Activated CD8-positive, alpha-beta memory T cell treated with anti-CD3 and anti-CD28 coated beads, Interleukin-2, amount 50 U/mL, for 4 hours (primary cell): ENCODE results near the gene ARHGEF28.

Experiments
- DNase-seq: peaks from one replicate; pipeline ENCODE4 v3.0.0-alpha.2; 2020

The ARHGEF28 gene

GRCh38 chr5:73950441-73950873, 324.5 kb downstream of the ARHGEF28 start:
- no peak for DNase-seq

GRCh38 chr5:73950912-73951430, 325.0 kb downstream of the ARHGEF28 start:
- DNase-seq, result no peak

GRCh38 chr5:73952872-73953271, 326.9 kb downstream of the ARHGEF28 start:
- DNase-seq, result no peak

- DNase-seq, result no peak
Observed at GRCh38 chr5:73954381-73954780, 328.4 kb downstream of the ARHGEF28 start.

- no peak for DNase-seq
Observed at GRCh38 chr5:73955271-73955846, 329.4 kb downstream of the ARHGEF28 start.

GRCh38 chr5:73957397-73958001, 331.5 kb downstream of the ARHGEF28 start:
- DNase-seq, result no peak

- no peak for DNase-seq
Observed at GRCh38 chr5:73958037-73958436, 332.0 kb downstream of the ARHGEF28 start.

- no peak for DNase-seq
Observed at GRCh38 chr5:73960023-73960422, 334.0 kb downstream of the ARHGEF28 start.

GRCh38 chr5:73960426-73960825, 334.4 kb downstream of the ARHGEF28 start:
- no peak for DNase-seq

- no peak for DNase-seq
Observed at GRCh38 chr5:73962801-73963425, 336.9 kb downstream of the ARHGEF28 start.

GRCh38 chr5:73964352-73964865, 338.4 kb downstream of the ARHGEF28 start:
- DNase-seq, result no peak

- no peak for DNase-seq
Observed at GRCh38 chr5:73966451-73966850, 340.5 kb downstream of the ARHGEF28 start.

- DNase-seq, result no peak
Observed at GRCh38 chr5:73967347-73967746, 341.4 kb downstream of the ARHGEF28 start.

- no peak for DNase-seq
Observed at GRCh38 chr5:73968246-73968645, 342.2 kb downstream of the ARHGEF28 start.

- DNase-seq, result no peak
Observed at GRCh38 chr5:73968729-73969128, 342.7 kb downstream of the ARHGEF28 start.

GRCh38 chr5:73969195-73970036, 343.4 kb downstream of the ARHGEF28 start:
- DNase-seq, result no peak

- DNase-seq, result no peak
Observed at GRCh38 chr5:73971326-73971725, 345.3 kb downstream of the ARHGEF28 start.

GRCh38 chr5:73973135-73973534, 347.1 kb downstream of the ARHGEF28 start:
- no peak for DNase-seq

- DNase-seq, result no peak
Observed at GRCh38 chr5:73974871-73975360, 348.9 kb downstream of the ARHGEF28 start.

- no peak for DNase-seq
Observed at GRCh38 chr5:73975845-73976244, 349.8 kb downstream of the ARHGEF28 start.

GRCh38 chr5:73977146-73977545, 351.1 kb downstream of the ARHGEF28 start:
- no peak for DNase-seq

- DNase-seq, result no peak
Observed at GRCh38 chr5:73979321-73979720, 353.3 kb downstream of the ARHGEF28 start.

GRCh38 chr5:73981704-73982103, 355.7 kb downstream of the ARHGEF28 start:
- no peak for DNase-seq
